Activated effector memory CD4-positive, alpha-beta T cell treated with anti-CD3 and anti-CD28 coated beads, Interleukin-2, amount 50 U/mL, for 16 hours (primary cell): Measurements from ENCODE around the gene ZNF831.

Source experiments
- DNase-seq: peaks from one replicate; pipeline ENCODE4 v3.0.0-alpha.2; 2020

Gene ZNF831

GRCh38 chr20:59182401-59183044 is 18.9 kb downstream of the ZNF831 start:
- DNase-seq = no peak

- no peak for DNase-seq
These were observed 20.1 kb downstream of the ZNF831 start for GRCh38 chr20:59183751-59184150.

- DNase-seq = no peak
These were observed 21.3 kb downstream of the ZNF831 start for GRCh38 chr20:59184880-59185447.

- no peak for DNase-seq
These were observed 22.2 kb downstream of the ZNF831 start for GRCh38 chr20:59185809-59186208.

GRCh38 chr20:59190466-59190865 is 26.8 kb downstream of the ZNF831 start:
- DNase-seq = no peak

- DNase-seq = no peak
These were observed 27.6 kb downstream of the ZNF831 start for GRCh38 chr20:59191036-59191755.

GRCh38 chr20:59191756-59192532 is 28.3 kb downstream of the ZNF831 start:
- DNase-seq = no peak

GRCh38 chr20:59192533-59192896 is 28.9 kb downstream of the ZNF831 start:
- DNase-seq = no peak

- no peak for DNase-seq
These were observed 29.7 kb downstream of the ZNF831 start for GRCh38 chr20:59193325-59193724.

GRCh38 chr20:59194023-59194935 is 30.7 kb downstream of the ZNF831 start:
- no peak for DNase-seq

GRCh38 chr20:59195316-59195993 is 31.8 kb downstream of the ZNF831 start:
- DNase-seq = no peak

- no peak for DNase-seq
These were observed 40.7 kb downstream of the ZNF831 start for GRCh38 chr20:59204165-59204894.

- DNase-seq = no peak
These were observed 41.4 kb downstream of the ZNF831 start for GRCh38 chr20:59205044-59205443.

- DNase-seq = no peak
These were observed 43.6 kb downstream of the ZNF831 start for GRCh38 chr20:59207235-59207634.

- peak; percentile 91 for DNase-seq
These were observed 44.2 kb downstream of the ZNF831 start for GRCh38 chr20:59207742-59208357.

- DNase-seq = no peak
These were observed 46.6 kb downstream of the ZNF831 start for GRCh38 chr20:59210186-59210585.

GRCh38 chr20:59211208-59211765 is 47.7 kb downstream of the ZNF831 start:
- no peak for DNase-seq

GRCh38 chr20:59214073-59214472 is 50.5 kb downstream of the ZNF831 start:
- DNase-seq = no peak

GRCh38 chr20:59214606-59215547 is 51.3 kb downstream of the ZNF831 start:
- DNase-seq = no peak
